Neural progenitor cell (in vitro differentiated cells): ENCODE data around the gene CEP55.

ENCODE experiments used
- EZH2 ChIP-seq: fragments of 200-600 bp; sonication (generic); IDR thresholded peaks from 2 replicates; pipeline ENCODE4 v1.6.1; 2017; ENCODE audit warnings: antibody characterized with exemption, mild to moderate bottlenecking, moderate library complexity
- TF ChIP-seq, protein P1 (sequence below): fragments of 200-600 bp; sonication (generic); IDR thresholded peaks from 2 replicates; pipeline ENCODE4 v1.5.1; 2017; ENCODE audit warnings: antibody characterized with exemption, mild to moderate bottlenecking

DNA sequence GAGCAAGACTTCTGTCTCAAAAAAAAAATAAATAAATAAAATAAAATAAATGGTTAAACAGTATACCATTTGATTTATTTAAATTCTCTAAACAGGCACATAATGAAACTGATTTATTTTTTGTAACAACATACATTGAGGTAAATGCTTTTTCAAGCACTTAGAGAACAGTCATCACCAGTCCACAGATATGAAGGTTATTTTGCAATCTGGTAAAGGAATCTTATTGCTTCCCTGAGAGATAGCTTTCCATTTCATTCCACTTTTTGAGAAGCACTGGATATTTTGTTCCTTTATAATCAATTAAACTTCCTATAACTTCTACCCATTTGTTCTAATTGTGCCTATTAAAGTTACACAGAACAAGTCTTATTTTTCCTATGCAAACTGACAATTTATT is 5.2 kb downstream of the CEP55 start:
- no peak for TF ChIP-seq EZH2
- TF ChIP-seq, protein P1, sequence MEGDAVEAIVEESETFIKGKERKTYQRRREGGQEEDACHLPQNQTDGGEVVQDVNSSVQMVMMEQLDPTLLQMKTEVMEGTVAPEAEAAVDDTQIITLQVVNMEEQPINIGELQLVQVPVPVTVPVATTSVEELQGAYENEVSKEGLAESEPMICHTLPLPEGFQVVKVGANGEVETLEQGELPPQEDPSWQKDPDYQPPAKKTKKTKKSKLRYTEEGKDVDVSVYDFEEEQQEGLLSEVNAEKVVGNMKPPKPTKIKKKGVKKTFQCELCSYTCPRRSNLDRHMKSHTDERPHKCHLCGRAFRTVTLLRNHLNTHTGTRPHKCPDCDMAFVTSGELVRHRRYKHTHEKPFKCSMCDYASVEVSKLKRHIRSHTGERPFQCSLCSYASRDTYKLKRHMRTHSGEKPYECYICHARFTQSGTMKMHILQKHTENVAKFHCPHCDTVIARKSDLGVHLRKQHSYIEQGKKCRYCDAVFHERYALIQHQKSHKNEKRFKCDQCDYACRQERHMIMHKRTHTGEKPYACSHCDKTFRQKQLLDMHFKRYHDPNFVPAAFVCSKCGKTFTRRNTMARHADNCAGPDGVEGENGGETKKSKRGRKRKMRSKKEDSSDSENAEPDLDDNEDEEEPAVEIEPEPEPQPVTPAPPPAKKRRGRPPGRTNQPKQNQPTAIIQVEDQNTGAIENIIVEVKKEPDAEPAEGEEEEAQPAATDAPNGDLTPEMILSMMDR = no peak
